K562 (cell line): ENCODE data around the gene TMEM116. TPM values are rescaled to one million over a fixed set of nuclear protein-coding genes. Genes with fewer than 3 reads are reported as not detected.

ENCODE experiments used
- BCL6 ChIP-seq: fragments of 250-450 bp; sonication (Bioruptor Pico); IDR thresholded peaks from 2 replicates; pipeline ENCODE4 v1.4.0; 2020
- FOXM1 ChIP-seq, 2 experiments: fragments of 450-650 bp in 1 of 2; sonication (generic) in 1 of 2; formaldehyde crosslinking in 1 of 2; IDR thresholded peaks; 2 replicates each; pipeline versions ENCODE4 v1.6.1 to v1.9.0; 2017 to 2022; ENCODE audit warnings: low read depth in 2 of 2, mild to moderate bottlenecking in 2 of 2, missing genetic modification reagents in 1 of 2, moderate library complexity in 1 of 2
- GTF2F1 ChIP-seq: IDR thresholded peaks from 2 replicates; pipeline ENCODE4 v1.6.1; 2011; ENCODE audit warnings: low read depth, low read length, improper control_type of control experiment
- HNRNPK ChIP-seq: fragments of 200-400 bp; formaldehyde crosslinking; IDR thresholded peaks from one replicate; pipeline ENCODE4 v1.6.1; 2018; ENCODE audit warnings: mild to moderate bottlenecking, low read depth, low read length; ENCODE audit not compliant: poor library complexity, severe bottlenecking
- KAT8 ChIP-seq: fragments of 450-650 bp; IDR thresholded peaks from 2 replicates; pipeline ENCODE4 v1.6.1; 2016; ENCODE audit warnings: low read depth, mild to moderate bottlenecking
- PRPF4 ChIP-seq: fragments of 200-400 bp; formaldehyde crosslinking; IDR thresholded peaks from one replicate; pipeline ENCODE4 v1.6.1; 2017; ENCODE audit warnings: low read length, low read depth, mild to moderate bottlenecking; ENCODE audit not compliant: insufficient read depth, poor library complexity, severe bottlenecking
- RERE ChIP-seq: sonication (generic); formaldehyde crosslinking; IDR thresholded peaks from 2 replicates; pipeline ENCODE4 v1.8.0; 2023; ENCODE audit warnings: missing genetic modification reagents, mild to moderate bottlenecking, borderline replicate concordance
- RFX1 ChIP-seq: fragments of 450-650 bp; IDR thresholded peaks from 2 replicates; pipeline ENCODE4 v1.6.1; 2016; ENCODE audit warnings: mild to moderate bottlenecking, moderate library complexity
- SUPT5H ChIP-seq: fragments of 450-650 bp; IDR thresholded peaks from 2 replicates; pipeline ENCODE4 v1.6.1; 2016
- TOE1 ChIP-seq, 2 experiments: fragments of 450-650 bp in 1 of 2; sonication (generic) in 1 of 2; formaldehyde crosslinking in 1 of 2; IDR thresholded peaks; 2 replicates each; pipeline versions ENCODE4 v1.7.1 to v1.8.0; 2016 to 2022; ENCODE audit warnings: borderline replicate concordance in 2 of 2, mild to moderate bottlenecking in 2 of 2, antibody characterized with exemption in 1 of 2, inconsistent platforms in 1 of 2, low read depth in 1 of 2, missing genetic modification reagents in 1 of 2, moderate library complexity in 1 of 2
- ZBTB34 ChIP-seq: fragments of 250-450 bp; sonication (Bioruptor Pico); IDR thresholded peaks from 2 replicates; pipeline ENCODE4 v1.8.0; 2021; ENCODE audit warnings: mild to moderate bottlenecking, moderate library complexity
- ZNF277 ChIP-seq: fragments of 250-450 bp; sonication (Bioruptor Pico); IDR thresholded peaks from 2 replicates; pipeline ENCODE4 v1.8.0; 2022; ENCODE audit warnings: inconsistent platforms, mild to moderate bottlenecking, moderate library complexity, borderline replicate concordance
- ZNF280A ChIP-seq: fragments of 450-650 bp; IDR thresholded peaks from 2 replicates; pipeline ENCODE4 v1.6.1; 2018; ENCODE audit warnings: mild to moderate bottlenecking, low read depth; ENCODE audit not compliant: partially characterized antibody
- polyA plus RNA-seq, 8 experiments: library from polyadenylated mRNA; depleted of rRNA in 4 of 8; stranded (reverse) in 5 of 8; unstranded in 3 of 8; fragments of >200 nt; fragmentation: Nextera tagmentation in 2 of 8; fragmentation: Illumina TruSeq in 1 of 8; extraction: Ambion mirVana in 2 of 8; extraction: Trizol in 1 of 8; gene quantifications; 2 replicates each; pipeline versions ENCODE4 v1.2.1 to v1.2.3, GENCODE V29; 2011 to 2014; ENCODE audit warnings: inconsistent platforms in 1 of 8, missing spikeins in 1 of 8
- total RNA-seq, 7 experiments: library from RNA; depleted of rRNA in 6 of 7; stranded (reverse); fragments of >200 nt in 6 of 7; fragmentation: Illumina TruSeq in 2 of 7; extraction: Trizol in 2 of 7; gene quantifications; 2 replicates each; pipeline versions ENCODE4 v1.2.1 to v1.2.3, GENCODE V29; 2011 to 2021; ENCODE audit warnings: low replicate concordance in 1 of 7

The TMEM116 gene
- total and polyA plus RNA-seq, 9 of the 15 experiments (the other 6 are each of a cell fraction or from before 2014, with no cell fraction given): 5.2 to 78.6 (median 13.9) TPM

GRCh38 chr12:112005419-112006395, 7.3 kb downstream of the TMEM116 start (continued):
- TF ChIP-seq TOE1 (IDR thresholded peaks at IDR 0.05; ENCODE audit: borderline replicate concordance) (0 out of 2 replicates have a peak, but pooled peaks have one; percentile 38), TOE1 (CRISPR knock-in tag; IDR thresholded peaks at IDR 0.05; ENCODE audit: borderline replicate concordance, low read depth) (no peak), RERE (CRISPR knock-in tag) (no peak), GTF2F1 (no peak), ZBTB34 (CRISPR knock-in tag) (no peak), KAT8 (no peak), FOXM1 (IDR thresholded peaks at IDR 0.05; ENCODE audit: low read depth) (no peak), FOXM1 (CRISPR knock-in tag; IDR thresholded peaks at IDR 0.05; ENCODE audit: low read depth) (no peak), BCL6 (no peak), RFX1 (no peak), PRPF4 (no peak), ZNF277 (CRISPR knock-in tag) (no peak), HNRNPK (no peak), ZNF280A (peak; percentile 31), SUPT5H (peak; percentile 62)
